AG10803 (cell line): ENCODE results near the gene BNIP3.

Experiments
- DNase-seq: peaks from one replicate; pipeline ENCODE4 v3.0.0; 2010; ENCODE audit warnings: low read depth
- H3K4me3 ChIP-seq: 2 replicates; pipeline ENCODE4 v1.5.1; 2011; ENCODE audit warnings: mild to moderate bottlenecking, low read length, control low read depth
- CTCF ChIP-seq: conservative IDR thresholded peaks from 2 replicates; pipeline ENCODE4 v1.5.1; 2011; ENCODE audit warnings: mild to moderate bottlenecking, low read length, control low read depth, inconsistent platforms

BNIP3 gene

DNA sequence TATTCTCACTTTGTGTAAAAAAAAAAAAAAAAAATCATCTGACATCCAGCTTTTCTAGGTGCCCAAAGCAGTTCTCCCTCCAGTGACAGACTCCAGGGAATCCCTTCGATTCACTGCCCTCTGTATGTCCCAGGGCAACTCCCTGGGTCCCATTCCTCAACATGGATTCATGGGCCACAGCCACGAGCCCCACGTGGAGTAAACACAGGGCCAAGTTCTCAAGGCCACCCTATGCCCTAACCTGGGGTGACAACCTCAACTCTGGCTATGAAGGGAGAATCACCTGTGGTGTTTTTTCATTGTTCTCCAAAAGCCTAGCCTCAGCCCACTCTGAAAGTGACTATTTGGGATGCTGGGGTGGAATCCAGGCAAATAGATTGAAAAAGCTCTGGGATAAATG lies 3.4 kb downstream of the BNIP3 start:
- no peak for DNase-seq
- TF ChIP-seq CTCF, result no peak
- no peak overlapping the region for H3K4me3 ChIP-seq

GRCh38 chr10:131977323-131978096 lies 4.2 kb downstream of the BNIP3 start:
- no peak overlapping the region for H3K4me3 ChIP-seq
- no peak for DNase-seq

GRCh38 chr10:131975796-131976195 lies 5.9 kb downstream of the BNIP3 start:
- DNase-seq, result no peak
- H3K4me3 ChIP-seq, result no peak overlapping the region
- no peak for TF ChIP-seq CTCF

More at GRCh38 chr10:131977323-131978096, 4.2 kb downstream of the BNIP3 start:
- TF ChIP-seq CTCF, result no peak

DNA sequence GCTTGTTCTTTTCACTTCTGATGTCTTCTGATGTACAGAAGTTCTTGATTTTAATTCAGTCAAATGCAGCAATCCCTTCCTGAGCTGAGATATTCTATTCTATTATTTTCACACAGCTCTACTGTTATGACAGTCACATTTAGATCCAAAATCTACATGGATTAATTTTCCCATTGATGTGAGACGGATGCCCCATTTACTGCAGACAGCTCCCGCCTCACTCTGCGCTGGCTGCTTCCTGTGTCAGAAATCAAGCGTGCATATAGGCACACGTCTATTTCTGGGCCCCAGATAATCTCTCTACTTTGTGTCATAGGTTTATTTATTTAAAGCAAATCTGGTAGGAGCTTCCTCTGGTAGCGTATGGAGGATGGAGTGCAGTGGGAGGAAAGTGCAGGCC lies 6.7 kb downstream of the BNIP3 start:
- no peak overlapping the region for H3K4me3 ChIP-seq
- no peak for DNase-seq
- no peak for TF ChIP-seq CTCF

GRCh38 chr10:131974034-131974817 lies 7.5 kb downstream of the BNIP3 start:
- H3K4me3 ChIP-seq, result no peak overlapping the region
- DNase-seq, result no peak
- TF ChIP-seq CTCF, result no peak

DNA sequence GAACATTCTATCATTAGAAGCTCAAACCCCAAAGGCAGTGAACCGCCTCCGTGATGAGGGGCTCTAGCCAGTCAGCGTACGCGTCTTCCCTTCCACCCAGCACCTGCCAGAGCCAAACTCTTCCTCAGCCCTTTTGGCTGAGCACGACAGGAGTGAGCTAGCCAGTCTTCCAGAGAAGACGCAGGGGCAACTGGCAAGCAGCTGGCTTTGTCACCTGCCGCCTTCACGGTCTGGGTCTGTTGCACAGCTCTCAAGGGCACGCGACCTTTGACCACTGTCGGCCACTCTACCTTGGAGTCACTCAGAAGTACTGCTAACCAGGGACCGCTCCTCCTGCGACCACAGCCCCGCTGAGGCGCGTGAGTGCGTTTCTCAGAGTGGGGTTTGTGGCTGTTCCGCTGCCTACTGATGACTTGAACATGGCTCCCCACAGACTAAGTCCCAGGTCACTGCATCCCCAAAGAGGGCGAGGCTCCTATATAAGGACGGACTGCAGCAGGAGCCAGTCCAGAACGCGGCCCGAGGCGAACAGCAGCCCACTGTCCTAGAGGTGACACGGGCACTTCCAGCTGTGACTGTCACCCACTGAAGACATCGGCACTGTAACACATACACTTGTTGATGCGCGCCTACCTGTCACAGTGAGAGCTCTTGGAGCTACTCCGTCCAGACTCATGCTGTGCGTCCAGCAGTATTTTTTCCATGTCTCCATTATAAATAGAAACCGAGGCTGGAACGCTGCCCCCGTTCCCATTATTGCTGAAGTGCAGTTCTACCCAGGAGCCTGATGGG lies 8.4 kb downstream of the BNIP3 start:
- no peak for DNase-seq
- H3K4me3 ChIP-seq, result no peak overlapping the region
- TF ChIP-seq CTCF, result no peak
